ENCODE results near the gene TEC. TPM values are rescaled to one million over a fixed set of nuclear protein-coding genes. Genes with fewer than 3 reads are reported as not detected.

TEC gene
- total RNA-seq, 1 experiment from 2014 or later = 4.5 TPM

DNA sequence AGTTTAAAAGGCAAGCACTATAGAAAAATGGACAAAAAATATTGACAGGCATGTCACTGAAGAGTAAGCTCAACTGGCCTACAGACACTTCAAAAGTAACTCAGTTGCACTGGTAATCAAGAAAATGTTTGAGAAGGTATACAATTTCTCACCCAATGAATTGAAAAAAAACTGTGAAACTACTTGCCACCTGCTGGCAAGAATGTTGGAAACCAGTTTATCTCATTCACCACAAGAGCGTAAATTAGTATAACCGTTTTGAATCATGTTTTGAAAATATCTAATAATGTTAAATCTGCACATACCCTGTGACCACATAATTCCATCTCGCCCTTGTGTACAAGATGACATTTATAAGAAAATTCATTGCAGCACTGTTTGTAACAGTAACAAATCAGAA lies 167.3 kb downstream of the TEC start (continued):
- no peak for TF ChIP-seq TCF7L2 (IDR thresholded peaks at IDR 0.05; ENCODE audit: borderline replicate concordance, extremely low read depth, insufficient read depth, insufficient read length)

DNA sequence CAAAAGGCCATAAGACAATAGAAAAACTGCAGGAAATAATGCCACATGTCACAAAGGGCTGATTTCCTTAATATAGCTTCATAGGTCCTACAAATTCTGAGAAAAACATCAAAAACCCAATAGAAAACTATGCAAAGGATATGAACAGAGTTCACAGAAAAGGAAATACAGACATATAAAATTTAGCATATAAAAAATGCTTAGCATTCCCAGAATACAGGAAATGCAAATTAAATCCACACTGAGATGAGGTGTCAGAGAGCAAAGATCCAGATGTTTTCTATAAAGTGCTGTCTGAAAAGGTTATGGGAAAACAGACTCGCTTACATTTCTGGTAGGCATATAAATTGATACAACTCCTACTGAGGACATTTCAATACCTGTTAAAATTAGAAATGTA lies 169.4 kb downstream of the TEC start:
- Histone ChIP-seq H3K79me2 (ENCODE audit: insufficient read depth, low read length) (no peaks in the 10 kb centered on the region), H3K4me1 (ENCODE audit: control insufficient read depth in 1 of 2, insufficient read depth in 2 of 2, low read length in 2 of 2) (no peaks in the 10 kb centered on the region), H3K9ac (ENCODE audit: low read length) (no peak overlapping the region), H3K4me2 (ENCODE audit: low read length) (no peak overlapping the region), H3K27ac (ENCODE audit: low read depth, low read length) (no peak overlapping the region), H3K9me3 (ENCODE audit: control insufficient read depth in 1 of 2, insufficient read depth in 1 of 2, low read depth in 1 of 2, low read length in 2 of 2) (no peaks in the 10 kb centered on the region), H3K4me3 (replicated peaks in 1 of 2; ENCODE audit: low read depth in 1 of 2, low read length in 2 of 2) (no peak overlapping the region), H3K9me2 (ENCODE audit: insufficient read depth) (no peaks in the 10 kb centered on the region), H3K36me3 (ENCODE audit: control insufficient read depth in 1 of 2, insufficient read depth in 2 of 2, low read length in 2 of 2) (no peaks in the 10 kb centered on the region), H4K20me1 (ENCODE audit: insufficient read depth) (no peaks in the 10 kb centered on the region), H2AFZ (ENCODE audit: low read depth, low read length, poor library complexity, severe bottlenecking) (no peak overlapping the region), H3K27me3 (ENCODE audit: insufficient read depth, low read length) (no peaks in the 10 kb centered on the region)
- BruUV-seq (replicated peaks) = no TSS peak
- DNase-seq (ENCODE audit: low read depth, low spot score) (no peak), ATAC-seq (no peak)
- no peak for TF ChIP-seq EGR1 (IDR thresholded peaks at IDR 0.05; ENCODE audit: low read depth)
- no peak for TF ChIP-seq SP1 (IDR thresholded peaks at IDR 0.05; ENCODE audit: low read depth)
- TF ChIP-seq EZH2phosphoT487 (IDR thresholded peaks at IDR 0.05; ENCODE audit: borderline replicate concordance) = no peak
- no peak for TF ChIP-seq ZFX (IDR thresholded peaks at IDR 0.05)
- TF ChIP-seq FOSL1 (IDR thresholded peaks at IDR 0.05; ENCODE audit: low read depth) = no peak
- TF ChIP-seq RAD21 (IDR thresholded peaks at IDR 0.05; ENCODE audit: low read depth) = no peak
- TF ChIP-seq JUND (IDR thresholded peaks at IDR 0.05) = no peak
- TF ChIP-seq YY1 (IDR thresholded peaks at IDR 0.05; ENCODE audit: extremely low read depth, insufficient replicate concordance, low read depth, low read length) = no peak
- TF ChIP-seq, protein P1, sequence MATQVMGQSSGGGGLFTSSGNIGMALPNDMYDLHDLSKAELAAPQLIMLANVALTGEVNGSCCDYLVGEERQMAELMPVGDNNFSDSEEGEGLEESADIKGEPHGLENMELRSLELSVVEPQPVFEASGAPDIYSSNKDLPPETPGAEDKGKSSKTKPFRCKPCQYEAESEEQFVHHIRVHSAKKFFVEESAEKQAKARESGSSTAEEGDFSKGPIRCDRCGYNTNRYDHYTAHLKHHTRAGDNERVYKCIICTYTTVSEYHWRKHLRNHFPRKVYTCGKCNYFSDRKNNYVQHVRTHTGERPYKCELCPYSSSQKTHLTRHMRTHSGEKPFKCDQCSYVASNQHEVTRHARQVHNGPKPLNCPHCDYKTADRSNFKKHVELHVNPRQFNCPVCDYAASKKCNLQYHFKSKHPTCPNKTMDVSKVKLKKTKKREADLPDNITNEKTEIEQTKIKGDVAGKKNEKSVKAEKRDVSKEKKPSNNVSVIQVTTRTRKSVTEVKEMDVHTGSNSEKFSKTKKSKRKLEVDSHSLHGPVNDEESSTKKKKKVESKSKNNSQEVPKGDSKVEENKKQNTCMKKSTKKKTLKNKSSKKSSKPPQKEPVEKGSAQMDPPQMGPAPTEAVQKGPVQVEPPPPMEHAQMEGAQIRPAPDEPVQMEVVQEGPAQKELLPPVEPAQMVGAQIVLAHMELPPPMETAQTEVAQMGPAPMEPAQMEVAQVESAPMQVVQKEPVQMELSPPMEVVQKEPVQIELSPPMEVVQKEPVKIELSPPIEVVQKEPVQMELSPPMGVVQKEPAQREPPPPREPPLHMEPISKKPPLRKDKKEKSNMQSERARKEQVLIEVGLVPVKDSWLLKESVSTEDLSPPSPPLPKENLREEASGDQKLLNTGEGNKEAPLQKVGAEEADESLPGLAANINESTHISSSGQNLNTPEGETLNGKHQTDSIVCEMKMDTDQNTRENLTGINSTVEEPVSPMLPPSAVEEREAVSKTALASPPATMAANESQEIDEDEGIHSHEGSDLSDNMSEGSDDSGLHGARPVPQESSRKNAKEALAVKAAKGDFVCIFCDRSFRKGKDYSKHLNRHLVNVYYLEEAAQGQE (IDR thresholded peaks at IDR 0.05; ENCODE audit: low read depth) = no peak
- ChIA-PET POLR2A (interaction anchor here (0.7 kb wide), 1 partner anchor 682 kb away, joined by 3 read pairs; no protein-coding TSS in a partner anchor), CTCF (interaction anchor here (2.3 kb wide), 1 partner anchor 9 kb away, joined by 9 read pairs; no protein-coding TSS in a partner anchor), RAD21 (ENCODE audit: low non-redundant PET in 1 of 2, low total read pairs in 2 of 2, uncharacterized antibody in 2 of 2, unreplicated experiment in 2 of 2) (no interaction called here)
- intact Hi-C loops (cut with micrococcal nuclease) = no loop called here
